CD4-positive, alpha-beta T cell treated with Interleukin-10 for 1 hour (primary cell): ENCODE results near the gene GRHL3.

Source experiments
- DNase-seq: peaks from one replicate; pipeline ENCODE4 v3.0.0-alpha.2; 2020

GRHL3 gene

GRCh38 chr1:24403806-24404205 lies 84.6 kb downstream of the GRHL3 start:
- no peak for DNase-seq
